Stimulated activated CD4-positive, alpha-beta T cell treated with anti-CD3 and anti-CD28 coated beads, Interleukin-2, amount 100 ng/mL, for 4 hours (primary cell): ENCODE measurements around the gene STAG3.
"Not testable (repeated sequence)": the region's sequence is repeated elsewhere in the genome, so short reads cannot be mapped to it uniquely, and the experiment has no call there.

Experiments used
- DNase-seq: peaks from one replicate; pipeline ENCODE4 v3.0.0-alpha.2; 2020; ENCODE audit warnings: low read depth

STAG3 gene, protein sequence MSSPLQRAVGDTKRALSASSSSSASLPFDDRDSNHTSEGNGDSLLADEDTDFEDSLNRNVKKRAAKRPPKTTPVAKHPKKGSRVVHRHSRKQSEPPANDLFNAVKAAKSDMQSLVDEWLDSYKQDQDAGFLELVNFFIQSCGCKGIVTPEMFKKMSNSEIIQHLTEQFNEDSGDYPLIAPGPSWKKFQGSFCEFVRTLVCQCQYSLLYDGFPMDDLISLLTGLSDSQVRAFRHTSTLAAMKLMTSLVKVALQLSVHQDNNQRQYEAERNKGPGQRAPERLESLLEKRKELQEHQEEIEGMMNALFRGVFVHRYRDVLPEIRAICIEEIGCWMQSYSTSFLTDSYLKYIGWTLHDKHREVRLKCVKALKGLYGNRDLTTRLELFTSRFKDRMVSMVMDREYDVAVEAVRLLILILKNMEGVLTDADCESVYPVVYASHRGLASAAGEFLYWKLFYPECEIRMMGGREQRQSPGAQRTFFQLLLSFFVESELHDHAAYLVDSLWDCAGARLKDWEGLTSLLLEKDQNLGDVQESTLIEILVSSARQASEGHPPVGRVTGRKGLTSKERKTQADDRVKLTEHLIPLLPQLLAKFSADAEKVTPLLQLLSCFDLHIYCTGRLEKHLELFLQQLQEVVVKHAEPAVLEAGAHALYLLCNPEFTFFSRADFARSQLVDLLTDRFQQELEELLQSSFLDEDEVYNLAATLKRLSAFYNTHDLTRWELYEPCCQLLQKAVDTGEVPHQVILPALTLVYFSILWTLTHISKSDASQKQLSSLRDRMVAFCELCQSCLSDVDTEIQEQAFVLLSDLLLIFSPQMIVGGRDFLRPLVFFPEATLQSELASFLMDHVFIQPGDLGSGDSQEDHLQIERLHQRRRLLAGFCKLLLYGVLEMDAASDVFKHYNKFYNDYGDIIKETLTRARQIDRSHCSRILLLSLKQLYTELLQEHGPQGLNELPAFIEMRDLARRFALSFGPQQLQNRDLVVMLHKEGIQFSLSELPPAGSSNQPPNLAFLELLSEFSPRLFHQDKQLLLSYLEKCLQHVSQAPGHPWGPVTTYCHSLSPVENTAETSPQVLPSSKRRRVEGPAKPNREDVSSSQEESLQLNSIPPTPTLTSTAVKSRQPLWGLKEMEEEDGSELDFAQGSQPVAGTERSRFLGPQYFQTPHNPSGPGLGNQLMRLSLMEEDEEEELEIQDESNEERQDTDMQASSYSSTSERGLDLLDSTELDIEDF

DNA sequence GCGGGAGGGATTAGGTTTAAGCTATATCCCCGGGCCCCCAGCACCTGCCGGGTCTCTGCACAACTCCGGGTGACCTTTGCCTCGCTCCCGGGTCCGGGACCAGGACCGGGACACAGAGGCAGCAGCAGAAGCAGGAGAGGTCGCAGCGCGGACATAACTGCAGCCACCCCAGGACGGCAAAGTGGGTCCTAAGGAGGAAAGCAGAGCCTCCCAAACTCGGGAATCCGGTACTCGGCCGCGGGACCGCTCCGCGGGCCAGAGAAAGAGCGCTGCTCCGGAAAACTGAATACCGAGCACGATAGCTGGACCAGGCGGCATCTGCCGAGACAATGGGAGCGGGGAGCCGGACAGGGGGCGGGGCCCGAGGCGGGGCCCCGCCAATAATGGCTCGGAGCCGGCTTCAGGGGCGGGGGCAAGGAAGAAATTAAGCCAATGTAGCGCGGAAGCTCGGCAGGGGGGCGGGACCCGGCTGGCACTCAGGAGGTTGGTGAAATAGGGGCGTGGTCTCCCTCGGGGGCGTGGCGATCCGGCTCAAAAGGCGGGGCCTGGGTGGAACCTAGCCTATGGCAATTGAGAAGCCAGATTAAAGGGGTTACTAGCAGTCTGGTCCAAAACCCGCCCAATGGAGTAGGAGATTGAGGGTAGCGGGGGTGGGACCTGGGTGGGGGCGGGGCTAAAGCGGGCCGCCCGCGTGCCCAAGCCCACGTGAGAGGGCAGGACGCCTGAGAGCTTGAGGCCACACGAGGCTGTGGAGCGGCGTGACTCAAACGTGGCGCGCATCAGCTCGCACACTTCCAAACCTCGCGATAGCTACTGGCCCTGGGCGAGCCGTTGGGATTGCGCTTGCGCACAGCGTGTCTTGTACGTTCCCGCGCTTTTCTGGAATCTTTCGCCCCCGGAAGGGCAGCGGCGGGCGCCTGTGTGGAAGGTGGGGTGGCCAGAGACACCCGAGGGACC lies at the start of gene STAG3, which contains the start of gene GPC2:
Gene STAG3, plus strand, starts transcription at position 874 of the 957 bp plus-strand sequence. CDS start 2,639 bp downstream, outside the sequence.
Gene GPC2, minus strand, starts transcription at position 337 of the 957 bp plus-strand sequence. Its CDS starts 182 bp downstream, at position 155.
- peak; percentile 98 for DNase-seq

GRCh38 chr7:100128637-100128963 lies 49.1 kb upstream of the STAG3 start:
- DNase-seq: no peak

DNA sequence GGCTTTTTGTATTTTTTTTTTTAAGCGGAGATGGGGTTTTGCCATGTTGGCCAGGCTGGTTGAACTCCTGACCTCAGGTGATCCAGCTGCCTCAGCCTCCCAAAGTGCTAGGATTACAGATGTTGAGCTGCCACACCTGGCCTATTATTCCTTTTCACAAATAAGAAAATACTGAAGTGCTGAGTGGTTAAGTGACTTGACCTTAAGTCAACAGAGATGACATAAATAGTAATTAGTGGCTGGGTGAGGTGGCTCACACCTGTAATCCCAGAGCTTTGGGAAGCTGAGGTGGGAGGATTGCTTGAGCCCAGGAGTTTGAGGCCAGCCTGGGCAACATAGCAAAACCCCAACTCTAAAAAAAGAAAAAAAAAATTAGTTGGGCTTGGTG lies 47.5 kb upstream of the STAG3 start:
- not testable (repeated sequence) for DNase-seq

DNA sequence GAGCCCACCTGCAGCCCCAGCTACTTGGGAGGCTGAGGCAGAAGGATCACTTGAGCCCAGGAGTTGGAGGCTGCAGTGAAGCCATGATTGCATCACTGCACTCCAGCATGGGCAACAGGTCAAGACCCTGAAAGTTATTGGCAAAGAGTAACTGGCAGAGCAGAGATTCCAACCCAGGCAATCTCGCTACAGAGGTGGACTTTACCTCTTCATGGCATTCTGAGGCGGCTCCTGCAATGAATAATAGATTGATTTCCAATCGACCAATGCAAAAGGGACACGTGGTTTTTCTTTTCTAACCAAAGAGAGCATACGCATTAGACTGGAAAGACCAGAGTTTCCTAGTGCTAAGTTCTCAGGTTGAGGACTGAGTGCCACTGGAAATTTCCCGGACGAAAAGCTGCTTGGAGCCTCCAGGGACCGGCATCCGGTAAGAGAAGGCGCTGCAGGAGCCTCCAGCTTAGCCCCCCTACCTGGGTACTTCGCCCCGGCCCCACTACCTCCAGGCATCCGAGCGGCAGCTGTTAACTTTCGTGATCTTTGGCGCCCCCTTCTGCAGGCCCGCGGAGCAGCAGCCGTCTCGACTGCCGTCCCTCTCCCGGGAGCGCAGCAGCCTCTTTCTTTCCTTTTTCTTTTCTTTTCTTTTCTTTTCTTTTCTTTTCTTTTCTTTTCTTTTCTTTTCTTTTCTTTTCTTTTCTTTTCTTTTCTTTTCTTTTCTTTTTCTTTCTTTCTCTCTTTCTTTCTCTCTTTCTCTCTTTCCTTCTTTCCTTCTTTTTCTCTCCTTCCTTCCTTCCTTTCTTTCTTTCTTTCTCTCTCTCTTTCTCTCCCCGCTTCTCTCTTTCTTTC lies 46.9 kb upstream of the STAG3 start:
- DNase-seq: peak; percentile 73

GRCh38 chr7:100132126-100132525 lies 45.6 kb upstream of the STAG3 start:
- DNase-seq: no peak

DNA sequence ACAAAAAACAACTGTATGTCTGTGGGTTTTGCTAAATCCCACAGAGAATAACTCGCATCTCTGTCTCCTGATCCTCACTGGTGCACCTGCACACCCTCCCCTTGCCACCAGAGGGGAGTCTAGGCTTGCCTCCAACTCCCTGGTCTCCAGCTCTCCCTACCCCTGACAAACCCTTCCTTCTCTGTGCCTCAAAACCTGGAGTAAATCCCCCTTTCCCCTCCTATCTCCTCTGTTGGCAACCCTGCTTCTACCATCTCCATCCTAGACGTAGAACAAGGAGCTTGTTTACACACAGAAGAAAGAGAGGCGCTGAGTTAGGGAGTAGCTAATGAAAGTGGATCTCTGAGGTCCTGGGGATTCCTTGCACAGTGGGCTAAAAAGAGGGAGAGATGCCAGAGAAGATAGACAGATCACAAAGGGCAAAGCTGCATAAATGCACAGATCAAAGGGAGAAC lies 45.0 kb upstream of the STAG3 start:
- peak; percentile 45 for DNase-seq

GRCh38 chr7:100137851-100138760 lies 39.6 kb upstream of the STAG3 start:
- DNase-seq: no peak

- no peak for DNase-seq
These were observed 36.2 kb upstream of the STAG3 start for GRCh38 chr7:100141555-100141949.

DNA sequence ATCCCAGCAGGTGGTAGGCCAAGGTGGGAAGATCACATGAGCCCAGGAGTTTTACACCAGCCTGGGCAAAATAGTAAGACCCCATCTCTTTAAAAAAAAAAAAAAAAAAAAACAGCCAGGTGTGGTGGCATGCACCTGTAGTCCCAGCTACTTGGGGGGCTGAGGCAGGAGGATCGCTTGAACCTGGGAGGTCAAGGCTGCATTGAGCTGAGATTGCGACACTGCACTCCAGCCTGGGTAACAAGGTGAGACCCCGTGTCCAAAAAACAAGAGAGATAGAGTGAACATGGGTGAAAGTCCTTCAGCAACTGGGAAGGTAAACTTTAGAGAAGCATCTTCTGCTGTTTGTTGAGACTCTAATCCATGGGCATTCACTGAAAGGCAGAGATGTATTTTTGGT lies 35.3 kb upstream of the STAG3 start:
- no peak for DNase-seq

GRCh38 chr7:100146350-100146749 lies 31.4 kb upstream of the STAG3 start:
- not testable (repeated sequence) for DNase-seq

DNA sequence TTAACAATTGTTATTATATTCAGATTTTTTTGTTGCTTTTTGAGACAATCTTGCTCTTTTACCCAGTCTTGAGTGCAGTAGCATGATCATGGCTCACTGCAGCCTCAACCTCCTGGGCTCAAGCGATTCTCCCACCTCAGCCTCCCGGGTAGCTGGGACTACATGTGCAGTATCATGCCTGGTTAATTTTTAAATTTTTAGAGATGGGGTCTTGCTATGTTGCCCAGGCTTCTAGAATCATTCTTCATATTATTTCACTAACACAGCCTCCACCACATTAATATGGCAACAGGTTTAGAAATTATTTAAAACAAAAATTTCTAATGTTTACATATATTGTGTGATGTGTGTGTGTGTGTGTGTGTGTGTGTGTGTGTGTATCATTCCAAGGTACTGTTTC lies 30.4 kb upstream of the STAG3 start:
- DNase-seq: no peak

DNA sequence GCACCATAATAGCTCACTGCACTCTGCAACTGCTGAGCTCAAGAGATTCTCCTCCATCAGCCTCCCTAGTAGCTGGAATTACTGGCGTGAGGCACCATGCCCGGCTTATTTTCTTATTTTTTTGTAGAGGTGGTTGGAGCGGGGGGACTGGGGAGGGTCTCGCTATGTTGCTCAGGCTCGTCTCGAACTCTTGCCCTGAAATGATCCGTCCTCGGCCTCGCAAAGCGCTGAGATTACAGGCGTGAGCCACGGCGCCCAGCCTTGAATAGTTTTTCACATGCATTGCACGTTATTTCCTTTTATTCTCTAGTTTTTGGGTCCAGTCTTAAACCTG lies 29.5 kb upstream of the STAG3 start:
- DNase-seq: no peak

DNA sequence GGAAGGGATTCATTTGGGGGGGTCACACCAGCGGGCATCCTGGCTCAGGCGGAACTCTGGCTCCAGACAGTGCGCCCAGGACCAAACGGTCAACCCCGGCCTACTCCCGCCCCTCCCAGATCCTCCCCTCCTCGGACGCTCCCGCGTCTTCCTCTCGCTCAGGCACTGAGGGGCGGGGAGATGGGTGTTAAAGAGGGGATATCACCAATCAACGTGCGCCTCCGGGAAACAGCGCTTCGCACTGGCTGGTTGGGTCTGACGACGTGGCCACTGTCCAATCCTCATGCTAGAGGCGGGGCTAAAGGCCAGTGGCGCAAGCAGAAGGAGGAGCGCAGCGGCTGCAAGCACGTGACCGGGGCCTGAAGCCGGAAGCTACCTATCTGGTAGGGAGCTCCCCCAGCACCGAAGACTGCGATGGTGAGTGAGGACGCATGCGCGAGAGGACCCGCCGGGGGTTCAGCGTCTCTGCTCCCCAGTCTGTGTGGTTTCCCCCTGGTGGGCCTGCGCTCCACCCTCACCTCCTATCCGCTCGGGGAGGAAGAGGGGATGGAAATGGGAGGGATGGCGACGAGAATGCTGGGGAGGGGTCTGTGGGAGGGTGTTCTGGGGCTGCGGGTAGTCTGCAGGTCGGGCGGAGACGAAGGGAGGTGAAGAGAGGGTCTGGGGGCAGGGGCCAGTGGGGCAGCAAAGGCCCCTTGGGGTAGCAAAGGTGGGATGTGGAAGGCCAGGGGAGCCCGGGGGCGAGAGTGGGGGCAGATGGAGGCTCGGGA lies 29.0 kb upstream of the STAG3 start, which contains the start of gene LAMTOR4:
Gene LAMTOR4, plus strand, starts transcription at position 360 of the 770 bp plus-strand sequence. Its CDS starts 55 bp downstream, at position 415.
- peak; percentile 98 for DNase-seq

- DNase-seq: no peak
These were observed 25.3 kb upstream of the STAG3 start for GRCh38 chr7:100152404-100152803.

DNA sequence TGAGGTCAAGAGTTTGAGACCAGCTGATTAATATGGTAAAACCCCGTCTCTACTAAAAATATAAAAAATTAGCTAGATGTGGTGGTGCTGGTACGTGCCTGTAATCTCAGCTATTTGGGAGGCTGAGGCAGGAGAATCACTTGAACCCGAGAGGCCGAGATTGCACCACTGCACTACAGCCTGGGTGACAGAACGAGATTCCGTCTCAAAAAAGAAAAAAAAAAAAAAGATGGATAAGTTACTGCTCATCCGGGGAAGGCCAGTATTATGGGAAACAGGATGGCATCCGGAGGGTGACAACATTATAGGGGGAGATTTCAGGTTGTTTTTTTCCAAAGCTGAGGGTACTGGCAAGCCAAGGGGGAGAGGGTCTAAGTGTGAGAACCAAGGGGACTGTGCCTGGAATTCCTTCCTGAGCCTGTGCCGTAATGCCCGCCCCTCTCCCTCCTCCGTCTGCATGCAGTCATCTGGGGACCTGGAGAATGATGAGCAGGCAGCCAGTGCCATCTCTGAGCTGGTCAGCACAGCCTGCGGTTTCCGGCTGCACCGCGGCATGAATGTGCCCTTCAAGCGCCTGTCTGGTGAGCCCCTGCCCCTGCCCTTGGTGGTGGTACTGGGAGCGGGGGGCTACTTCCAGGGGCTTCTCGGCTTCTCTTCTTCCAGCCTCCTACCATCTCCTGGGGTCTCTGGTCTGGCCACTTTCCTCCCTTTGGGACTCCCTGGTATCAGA lies 24.6 kb upstream of the STAG3 start:
- DNase-seq: no peak

- DNase-seq: no peak
These were observed 23.8 kb upstream of the STAG3 start for GRCh38 chr7:100153708-100154535.
